Kidney tubule cell (primary cell): Measurements from ENCODE around the gene SALL4.

Experiments used
- DNase-seq: peaks from one replicate; pipeline ENCODE4 v3.0.0-alpha.2; 2018; ENCODE audit warnings: low spot score

The SALL4 gene

DNA sequence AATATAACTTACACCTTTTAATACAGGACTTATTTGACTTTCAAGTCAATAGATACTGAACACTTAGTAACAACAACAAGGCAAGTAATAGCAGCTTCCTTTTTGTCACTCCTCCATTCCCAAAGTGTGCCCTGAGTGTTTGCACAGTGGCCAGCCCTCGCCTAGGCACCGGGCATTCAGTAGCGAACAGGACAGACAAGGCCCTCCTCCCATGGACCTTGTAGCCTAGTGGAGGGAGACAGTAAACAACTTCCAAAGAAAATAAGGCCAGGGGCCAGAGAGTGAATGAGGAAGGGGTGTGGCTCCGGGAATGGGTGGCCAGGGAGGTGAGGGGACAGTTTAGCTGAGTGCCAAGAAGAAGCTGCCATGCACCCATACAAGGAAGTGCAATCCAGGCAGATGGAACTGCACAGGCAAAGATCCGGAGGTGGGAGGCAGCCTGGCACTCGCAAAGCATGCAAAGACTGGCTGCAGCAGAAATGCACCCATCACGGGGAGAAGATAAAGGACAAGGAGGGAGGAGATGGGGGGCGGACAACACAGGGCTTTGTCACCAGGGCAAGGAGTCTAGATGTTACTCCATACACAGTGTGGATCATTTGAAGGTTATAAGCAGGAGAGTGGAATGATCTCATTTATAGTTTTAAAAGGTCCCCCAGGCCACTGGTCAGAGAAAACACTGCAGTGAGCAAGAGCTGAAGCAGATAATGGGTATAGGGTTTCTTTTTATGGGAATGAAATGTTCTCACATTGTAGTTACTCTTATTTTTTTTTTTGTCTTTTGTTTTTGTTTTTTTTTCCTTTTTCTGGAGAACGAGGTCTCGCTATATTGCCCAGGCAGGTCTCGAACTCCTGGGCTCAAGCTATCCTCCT is 66.4 kb downstream of the SALL4 start:
- no peak for DNase-seq

- DNase-seq: no peak
Observed at GRCh38 chr20:51734876-51735720, 67.2 kb downstream of the SALL4 start.

DNA sequence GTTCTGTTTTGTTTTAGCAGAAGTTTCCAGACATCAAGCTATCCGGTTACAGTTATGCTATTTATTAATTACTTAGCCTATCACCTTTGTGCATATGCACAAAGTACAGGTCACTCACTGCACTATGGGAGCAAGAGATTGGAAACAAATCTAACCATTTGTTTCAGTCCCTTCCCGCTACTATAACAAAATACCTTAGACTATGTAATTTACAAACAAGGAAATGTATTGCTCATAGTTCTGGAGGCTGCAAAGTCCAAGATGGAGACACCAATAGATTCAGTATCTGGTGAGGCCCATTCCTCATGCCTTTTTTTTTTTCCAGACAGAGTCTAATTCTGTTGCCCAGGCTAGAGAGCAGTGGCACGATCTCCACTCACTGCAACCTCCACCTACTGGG is 69.3 kb downstream of the SALL4 start:
- DNase-seq: no peak
